HG03432 (cell line): ENCODE measurements around the gene SPATC1L.

ENCODE experiments used
- ATAC-seq: cut with Tn5 transposase; IDR thresholded peaks from one replicate; pipeline ENCODE4 v1.9.1; 2021; ENCODE audit warnings: mild to moderate bottlenecking, moderate library complexity; ENCODE audit not compliant: unreplicated experiment

SPATC1L gene

DNA sequence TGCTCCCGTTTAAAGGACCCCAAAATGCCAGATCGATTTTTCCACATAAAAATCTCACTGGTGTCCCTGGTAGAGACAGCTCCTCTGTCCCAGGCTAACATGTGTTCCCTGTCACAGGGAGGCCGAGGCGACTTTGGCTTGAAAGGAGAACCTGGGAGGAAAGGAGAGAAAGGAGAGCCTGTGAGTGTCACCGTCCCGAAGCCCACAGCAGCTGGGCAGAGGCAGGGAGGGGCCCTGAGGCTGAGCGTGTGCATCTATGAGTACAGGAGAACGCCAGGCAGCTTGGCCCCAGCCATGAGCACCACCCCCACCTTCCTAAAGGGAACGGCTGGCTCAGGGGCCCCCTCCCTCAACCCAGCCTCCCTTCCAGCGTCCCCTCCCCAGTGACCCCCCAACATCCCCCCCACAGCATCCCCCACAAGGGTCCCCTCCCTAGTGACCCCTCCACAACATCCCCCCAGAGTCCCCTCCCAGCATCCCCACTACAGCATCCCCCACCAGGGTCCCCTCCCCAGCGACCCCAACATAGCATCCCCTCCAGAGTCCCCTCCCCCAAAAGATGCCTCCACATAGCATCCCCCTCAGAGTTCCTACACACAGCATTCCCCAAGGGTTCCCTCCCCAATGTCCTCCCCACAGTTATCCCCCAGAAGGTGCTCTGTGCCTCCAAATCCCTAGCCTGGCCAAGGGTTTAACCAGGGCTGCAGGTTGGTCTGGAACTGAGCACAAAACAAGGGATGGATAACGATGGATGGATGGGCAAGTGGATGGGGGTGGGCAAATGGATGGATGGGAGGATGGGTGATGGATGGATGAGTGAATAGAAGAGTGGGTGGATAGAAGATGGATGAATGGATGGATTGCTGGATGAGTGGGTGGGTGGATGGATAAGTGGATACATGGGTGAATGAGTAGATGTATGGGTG is 61.2 kb downstream of the SPATC1L start:
- no peak for ATAC-seq

DNA sequence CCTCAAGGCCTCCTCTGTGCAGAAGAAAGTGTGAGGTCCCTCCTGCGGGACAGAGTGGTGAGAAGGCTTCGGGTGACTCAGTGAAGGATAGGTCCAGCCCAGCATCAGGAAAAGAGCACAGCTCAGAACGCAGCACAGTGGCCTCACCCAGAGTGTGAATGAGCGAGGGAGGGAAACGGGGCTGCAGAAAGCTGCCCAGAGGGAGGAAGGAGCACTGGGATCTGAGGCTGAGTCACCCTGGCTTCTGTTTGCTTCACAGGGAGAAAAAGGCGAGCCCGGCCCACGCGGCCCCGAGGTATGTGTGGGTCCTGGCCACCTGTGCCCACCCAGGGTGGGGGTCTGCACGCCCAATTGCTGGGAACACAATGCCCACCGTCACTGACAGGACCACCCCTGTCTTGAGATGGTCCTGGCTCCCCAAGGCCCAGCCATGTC is 62.0 kb downstream of the SPATC1L start:
- no peak for ATAC-seq

DNA sequence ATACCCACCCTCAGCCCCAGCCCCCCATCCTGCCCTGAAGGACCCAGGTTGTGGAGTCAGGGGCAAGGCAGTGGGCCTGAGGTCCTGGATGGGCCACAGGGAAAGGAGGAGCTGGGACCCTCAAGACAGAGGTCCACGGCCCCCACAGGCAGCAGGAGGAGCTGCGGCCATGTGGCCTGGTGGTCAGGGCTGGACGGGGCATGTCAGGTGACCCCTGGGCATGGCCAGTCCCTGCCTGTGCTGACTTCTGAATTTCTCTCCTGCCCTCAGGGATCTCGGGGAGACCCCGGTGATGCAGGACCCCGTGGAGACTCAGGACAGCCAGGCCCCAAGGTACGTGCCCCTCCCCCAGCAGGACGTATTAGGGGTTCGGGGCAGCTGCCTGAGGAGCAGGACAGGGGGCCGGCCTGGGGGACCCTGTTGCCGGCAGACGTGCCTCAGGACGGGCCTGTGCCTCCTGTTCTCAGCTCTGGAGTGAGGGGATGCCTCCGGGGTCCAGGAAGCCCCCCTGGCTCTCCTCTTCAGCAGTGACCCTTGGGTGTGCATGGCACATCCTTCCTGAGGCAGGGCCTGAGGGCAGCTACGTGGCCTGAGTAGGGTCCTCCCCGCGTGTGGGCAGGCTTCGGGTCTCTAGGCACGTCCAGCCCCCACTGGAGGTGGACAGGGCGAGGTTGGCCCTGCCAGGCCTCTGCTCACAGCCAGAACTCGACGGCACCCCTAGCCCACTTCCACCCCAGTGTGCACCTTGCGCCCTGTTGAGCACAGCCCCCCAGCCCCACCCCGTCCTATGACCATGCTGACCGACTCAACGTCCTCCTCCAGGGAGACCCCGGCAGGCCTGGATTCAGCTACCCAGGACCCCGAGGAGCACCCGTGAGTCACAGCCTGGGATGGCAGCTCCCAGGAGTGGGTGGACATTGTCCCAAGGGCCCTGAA is 62.7 kb downstream of the SPATC1L start:
- ATAC-seq = no peak

DNA sequence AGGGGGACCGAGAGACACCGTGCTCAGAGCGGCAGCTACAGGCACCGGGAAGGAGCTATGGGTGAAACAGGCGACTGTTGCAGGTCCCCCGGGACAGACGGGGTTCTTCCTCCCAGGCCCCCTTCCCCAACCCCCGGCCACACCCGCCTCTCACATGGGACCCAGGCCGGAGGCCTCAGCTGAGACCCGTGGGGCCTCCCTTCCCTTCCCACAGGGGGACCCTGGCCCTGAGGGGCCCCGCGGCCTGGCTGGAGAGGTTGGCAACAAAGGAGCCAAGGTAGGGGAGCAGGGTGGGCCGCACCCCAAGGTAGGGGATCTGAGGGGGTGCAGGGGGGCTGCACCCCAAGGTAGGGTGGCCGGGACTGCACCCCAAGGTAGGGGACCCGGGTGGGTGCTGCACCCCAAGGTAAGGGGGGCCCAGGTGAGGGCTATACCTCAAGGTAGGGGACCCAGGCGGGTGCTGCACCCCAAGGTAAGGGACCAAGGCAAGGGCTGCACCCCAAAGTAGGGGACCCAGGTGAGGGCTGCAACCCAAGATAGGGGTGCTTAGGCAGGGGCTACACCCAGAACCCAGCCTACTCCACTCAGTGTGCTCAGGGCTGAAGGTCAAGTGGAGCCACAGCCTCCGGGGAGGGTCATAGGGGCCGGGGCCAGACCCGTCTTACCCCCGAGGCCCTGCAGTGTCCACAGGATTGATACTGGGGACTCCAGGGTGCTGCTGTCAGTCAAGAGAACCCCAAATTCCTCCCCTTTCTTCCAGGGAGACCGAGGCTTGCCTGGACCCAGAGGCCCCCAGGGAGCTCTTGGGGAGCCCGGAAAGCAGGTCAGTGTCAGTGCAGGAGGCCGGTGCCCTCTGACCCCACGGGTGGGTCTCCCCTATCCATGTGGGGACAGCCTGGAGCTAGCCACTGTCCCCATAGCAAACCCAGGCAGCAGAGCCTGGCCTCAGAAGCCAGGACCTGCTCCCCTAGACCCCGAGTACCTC is 63.7 kb downstream of the SPATC1L start:
- ATAC-seq = no peak

DNA sequence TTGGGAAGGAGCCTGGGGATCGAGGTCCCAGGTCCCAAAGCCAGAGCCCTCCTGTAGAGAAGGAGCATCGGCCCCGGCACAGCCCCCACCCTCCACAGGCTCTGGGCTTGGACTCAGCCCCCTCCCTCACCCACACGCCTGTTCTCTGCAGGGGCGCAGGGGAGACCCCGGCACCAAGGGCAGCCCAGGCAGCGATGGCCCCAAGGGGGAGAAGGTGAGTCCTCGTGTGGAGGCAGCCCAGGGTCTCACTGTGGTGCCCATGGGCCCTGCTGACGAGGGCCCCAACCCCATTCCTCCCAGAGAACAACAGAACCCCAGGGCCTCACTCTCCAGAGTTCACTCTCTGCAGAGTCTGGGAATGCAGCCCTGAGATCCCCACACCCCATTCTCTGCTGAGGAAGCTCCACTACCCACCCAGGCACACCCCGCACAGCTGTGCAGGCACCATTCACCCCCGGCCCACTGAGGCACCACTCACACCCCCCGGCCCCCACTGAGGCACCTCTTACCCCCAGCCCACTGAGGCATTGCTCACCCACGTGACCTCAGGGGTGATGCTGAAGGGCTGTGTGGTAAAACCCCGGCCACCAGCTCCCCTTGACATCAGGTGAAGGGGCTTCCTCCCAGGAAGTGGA is 64.5 kb downstream of the SPATC1L start:
- no peak for ATAC-seq

DNA sequence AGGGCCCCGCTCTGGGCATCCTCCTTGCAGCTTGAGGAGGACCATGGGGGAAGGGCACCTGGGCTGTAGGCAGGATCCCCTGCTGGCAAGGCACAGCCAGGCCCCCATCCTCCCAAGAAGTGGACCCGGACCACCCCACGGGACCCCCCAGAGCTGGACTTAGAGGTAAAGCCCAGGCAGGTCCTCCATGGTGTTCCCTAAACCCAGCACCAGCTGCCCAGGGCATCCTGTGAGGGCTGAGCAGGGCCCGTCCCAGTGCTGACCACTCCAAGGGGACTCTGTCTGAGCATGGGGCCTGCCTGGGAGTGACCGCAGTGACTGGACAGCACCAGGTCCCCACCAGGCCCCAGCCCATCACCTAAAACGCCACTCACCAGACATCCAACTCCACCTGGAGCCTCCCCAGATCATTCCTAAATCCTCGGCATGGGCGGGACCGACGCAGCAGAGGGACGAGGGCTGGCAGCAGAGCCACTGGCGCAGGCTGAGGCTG is 65.1 kb downstream of the SPATC1L start:
- no peak for ATAC-seq

DNA sequence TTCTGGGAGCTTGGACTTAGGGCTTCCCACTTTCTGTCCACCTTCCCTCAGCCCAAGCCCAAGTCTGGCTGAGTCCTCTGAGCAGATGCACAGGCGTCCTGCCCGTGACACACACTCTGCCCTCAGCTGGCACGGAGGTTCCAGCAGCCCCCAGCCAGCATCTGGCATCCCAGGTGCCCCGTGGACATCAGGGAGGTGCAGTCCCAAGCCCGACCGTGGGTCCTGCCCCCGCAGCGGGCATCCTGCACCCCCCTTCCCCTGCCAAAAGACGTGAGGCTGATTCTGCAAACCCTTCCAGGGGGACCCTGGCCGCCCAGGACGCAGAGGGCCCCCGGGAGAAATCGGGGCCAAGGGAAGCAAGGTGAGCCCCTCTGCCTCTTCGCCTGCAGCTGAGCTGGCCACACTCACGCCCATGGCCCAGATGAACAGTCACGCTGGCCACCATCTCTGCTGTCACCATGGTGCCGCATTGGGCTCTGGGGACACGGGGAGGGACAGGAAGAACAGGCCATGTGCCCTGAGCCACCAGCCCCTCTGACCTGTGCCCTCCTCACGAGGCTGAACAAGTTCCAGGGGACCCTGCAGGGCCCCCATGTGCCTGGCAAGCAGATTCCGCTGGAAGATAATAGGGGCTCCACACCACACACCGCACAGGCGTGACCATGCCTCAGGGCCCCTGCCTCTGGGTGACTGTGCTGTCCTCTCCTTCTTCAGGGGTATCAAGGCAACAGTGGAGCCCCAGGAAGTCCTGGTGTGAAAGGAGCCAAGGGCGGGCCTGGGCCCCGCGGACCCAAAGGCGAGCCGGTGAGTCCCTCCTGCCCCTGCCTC is 65.7 kb downstream of the SPATC1L start:
- ATAC-seq = no peak

DNA sequence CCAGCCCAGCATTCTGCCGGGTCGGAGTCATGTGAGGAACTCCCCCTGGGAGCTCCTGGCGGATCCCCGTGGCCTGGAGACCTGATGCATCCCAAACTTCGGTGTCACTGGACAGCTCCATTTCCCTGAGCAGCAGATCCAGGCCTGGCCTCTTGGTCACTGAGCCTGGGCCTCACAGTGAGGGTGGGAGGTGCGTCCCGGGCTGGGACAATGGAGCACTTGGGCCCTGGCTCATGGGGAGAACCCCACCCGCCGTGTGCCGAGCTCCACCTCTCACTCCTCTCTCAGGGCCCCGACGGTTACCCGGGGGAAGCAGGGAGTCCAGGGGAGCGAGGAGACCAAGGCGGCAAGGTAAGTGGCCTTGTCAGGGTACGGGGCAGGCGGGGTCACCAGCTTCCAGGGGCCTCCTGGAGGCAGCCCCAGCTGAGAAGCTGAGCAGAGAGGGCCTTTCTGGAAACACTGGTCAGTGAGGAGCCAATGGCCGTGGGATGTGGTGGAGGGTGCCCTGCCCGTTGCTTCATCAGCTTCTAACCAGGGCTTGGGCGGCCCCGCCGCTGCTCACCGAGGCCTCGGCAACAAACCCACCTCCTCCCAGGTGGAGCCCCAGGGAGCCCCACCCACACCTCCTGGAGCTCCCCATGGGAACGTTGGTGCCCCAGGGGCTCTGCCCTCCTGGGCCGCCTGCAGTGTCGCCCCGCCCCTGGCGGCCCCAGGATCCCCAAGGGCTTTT is 66.5 kb downstream of the SPATC1L start:
- ATAC-seq = no peak

DNA sequence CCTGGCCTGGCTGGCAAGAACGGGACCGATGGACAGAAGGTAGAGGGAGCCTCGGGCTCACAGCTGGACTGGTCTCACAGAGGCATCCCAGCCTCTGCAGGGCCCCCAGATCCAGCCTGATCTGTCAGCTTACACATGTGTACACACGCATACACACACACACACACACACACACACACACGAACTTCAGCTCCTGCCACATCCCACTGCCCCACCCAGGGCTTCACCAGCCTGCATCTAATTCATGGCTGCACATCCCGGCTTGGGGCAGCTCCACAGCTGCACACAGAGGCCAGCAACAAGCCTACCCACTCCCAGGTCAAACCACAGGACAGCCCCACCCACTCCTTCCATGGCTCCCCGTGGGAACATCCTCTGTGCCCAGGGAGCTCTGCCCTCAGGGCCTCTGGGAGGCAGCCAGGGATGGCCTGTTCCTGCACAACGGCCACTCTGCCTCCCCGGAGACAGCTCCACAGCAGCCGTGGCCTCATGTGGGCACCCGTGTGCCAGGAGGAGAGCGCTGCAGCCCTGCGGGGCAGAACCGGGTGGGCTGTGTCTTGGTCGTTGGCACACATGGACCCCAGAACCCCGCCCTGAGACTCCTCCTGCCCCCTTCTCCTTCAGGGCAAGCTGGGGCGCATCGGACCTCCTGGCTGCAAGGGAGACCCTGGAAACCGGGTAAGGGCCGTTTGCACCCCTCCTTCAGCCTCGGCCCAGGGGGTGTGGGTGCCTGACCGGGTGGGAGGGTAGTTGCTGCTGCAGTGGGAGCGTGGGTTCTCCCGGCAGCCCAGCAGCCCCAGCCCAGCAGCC is 67.3 kb downstream of the SPATC1L start:
- no peak for ATAC-seq

DNA sequence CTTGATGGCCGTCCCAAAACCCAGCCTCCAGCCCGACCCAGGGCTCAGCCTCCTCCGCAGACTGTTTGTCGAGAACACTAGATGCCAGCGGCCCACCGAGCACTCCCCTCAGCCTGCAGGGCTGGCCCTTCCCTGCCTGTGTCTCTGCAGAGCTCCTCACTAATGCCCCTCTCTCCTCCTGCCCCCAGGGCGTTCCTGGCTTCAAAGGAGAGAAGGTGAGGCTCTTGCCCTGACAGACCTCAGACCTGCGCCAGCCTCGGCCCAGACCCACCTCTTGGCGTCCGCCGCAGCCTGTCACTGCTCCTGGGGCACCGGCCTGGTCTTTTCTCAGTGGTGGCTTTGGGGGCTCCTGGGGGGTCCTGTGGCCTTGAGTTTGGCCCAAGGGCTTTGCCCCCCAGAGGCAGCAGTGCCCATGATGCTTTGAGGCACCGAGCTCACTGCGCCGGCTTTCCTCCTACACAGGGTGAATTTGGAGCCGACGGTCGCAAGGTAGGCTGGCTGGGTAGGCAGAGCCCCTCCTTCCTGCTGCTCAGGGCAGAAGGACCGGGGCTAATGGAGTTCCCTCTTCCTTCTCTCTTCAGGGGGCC is 68.0 kb downstream of the SPATC1L start:
- no peak for ATAC-seq

DNA sequence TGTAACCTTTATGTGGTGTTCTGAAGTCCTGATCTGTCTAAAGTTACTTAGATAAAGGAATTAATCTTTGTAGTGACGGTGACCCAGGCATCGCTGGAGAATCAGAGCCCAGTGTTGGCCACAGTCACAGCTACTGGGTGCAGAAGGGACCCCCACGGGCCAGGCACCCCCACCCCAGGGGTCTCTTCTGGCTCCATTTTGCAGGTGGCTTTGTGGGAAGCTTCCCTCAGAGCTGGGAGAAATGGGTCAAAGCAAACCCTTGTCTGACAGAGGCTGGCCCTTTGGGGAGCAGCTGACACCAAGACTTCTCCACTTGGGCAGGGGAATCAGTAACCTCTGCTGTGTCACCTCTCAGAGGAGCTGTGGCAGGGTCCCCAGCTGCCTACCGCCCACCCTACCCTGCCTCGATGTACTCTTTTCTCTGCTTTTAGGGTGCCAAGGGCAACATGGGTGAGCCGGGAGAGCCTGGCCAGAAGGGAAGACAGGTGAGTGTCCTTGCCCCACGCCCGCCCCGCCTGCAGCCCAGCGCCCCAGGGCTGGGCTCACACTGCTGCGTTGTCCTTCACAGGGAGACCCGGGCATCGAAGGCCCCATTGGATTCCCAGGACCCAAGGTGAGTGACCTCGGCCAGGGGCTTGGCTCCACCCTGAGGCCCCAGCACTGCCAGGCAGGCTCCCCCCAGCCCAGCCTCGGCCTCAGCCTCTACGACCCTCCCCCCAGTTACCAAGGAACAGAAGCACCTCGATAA is 68.6 kb downstream of the SPATC1L start:
- no peak for ATAC-seq

DNA sequence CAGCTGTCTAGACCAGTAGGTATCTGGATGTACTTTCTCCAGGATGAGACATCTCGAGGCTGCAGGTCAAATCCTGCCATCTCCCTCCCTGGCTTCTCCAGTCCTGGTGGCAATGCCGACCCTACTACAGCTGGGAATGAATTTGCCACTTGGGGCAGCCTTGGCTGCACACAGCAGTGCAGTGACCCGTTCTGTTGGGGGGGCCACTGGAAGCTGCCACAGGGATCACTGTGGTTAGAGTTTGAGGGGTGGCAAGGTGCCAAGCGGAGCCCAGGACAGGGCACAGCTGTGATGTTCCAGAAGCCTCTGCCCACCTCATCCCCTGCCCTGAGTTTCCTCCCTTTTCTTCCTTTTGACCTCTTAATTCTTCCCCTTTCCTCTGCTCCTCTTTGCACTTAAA is 69.3 kb downstream of the SPATC1L start:
- ATAC-seq = no peak

DNA sequence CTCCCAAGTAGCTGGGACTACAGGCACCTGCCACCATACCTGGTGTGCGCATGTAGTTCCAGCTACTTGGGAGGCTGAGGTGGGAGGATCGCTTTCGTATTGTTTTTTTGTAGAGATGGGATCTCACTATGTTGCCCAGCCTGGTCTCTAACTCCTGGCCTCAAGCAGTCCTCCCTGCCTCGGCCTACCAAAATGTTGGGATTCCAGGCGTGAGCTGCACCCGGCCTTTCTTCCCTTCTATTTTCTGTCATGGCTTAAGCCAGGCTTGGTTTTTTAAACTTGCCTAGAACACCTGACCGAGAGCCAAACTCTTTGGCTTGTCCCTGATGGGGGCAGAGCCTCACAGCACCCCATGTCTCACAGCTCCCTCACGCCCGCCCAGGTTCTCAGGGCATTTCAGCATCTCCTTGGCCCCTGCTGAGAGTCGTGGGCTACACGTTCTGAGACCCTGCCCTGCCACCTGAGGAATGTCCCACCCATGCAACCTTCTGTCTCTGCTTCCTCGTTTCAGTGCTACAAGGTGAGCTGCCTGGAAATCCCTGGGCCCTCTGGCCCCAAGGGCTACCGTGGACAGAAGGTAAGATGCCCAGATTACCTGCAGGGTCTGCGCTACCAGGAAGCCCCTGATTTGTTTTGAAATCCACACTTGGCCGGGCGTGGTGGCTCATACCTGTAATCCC is 70.6 kb downstream of the SPATC1L start:
- ATAC-seq = no peak

DNA sequence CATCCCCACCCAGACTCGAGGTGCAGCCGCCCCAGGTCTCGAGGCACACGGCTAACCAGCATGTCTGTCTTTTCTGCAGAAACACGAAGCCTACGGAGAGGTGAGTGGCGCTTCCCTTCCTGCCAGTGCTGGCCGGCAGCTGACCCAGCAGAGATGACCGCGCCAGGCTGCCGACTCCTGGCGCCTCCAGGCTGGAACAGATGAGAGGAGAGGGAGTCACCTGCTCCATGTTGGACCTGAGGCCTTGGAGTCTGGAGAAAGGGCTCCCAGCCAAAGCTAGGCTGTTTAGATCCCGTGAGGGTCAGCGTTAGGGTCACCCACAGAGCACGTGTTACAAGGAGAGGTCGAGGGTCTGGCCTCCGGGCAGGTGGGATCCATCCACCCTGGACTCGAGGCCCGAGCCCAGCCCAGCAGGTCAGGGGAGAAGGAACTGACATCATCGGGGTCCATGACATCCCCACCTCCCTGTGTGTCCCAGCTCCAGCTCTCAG is 71.5 kb downstream of the SPATC1L start:
- no peak for ATAC-seq

DNA sequence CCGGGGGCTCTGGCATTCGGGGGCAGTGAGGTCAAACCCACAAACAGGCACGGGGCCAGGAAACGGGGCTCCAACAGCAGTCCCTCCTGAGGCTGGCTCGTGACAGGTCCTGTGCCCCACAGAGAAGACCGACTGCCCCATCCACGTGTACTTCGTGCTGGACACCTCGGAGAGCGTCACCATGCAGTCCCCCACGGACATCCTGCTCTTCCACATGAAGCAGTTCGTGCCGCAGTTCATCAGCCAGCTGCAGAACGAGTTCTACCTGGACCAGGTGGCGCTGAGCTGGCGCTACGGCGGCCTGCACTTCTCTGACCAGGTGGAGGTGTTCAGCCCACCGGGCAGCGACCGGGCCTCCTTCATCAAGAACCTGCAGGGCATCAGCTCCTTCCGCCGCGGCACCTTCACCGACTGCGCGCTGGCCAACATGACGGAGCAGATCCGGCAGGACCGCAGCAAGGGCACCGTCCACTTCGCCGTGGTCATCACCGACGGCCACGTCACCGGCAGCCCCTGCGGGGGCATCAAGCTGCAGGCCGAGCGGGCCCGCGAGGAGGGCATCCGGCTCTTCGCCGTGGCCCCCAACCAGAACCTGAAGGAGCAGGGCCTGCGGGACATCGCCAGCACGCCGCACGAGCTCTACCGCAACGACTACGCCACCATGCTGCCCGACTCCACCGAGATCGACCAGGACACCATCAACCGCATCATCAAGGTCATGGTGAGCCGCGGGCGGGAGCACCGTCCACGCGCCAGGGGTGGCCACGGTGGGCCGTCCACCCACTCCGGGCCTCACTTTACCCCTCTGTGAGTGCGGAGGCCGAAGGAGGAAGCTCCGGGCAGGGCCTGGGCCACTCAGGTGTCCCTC is 72.2 kb downstream of the SPATC1L start:
- ATAC-seq = no peak
